ENCODE results near the gene EIF1B.

DNA sequence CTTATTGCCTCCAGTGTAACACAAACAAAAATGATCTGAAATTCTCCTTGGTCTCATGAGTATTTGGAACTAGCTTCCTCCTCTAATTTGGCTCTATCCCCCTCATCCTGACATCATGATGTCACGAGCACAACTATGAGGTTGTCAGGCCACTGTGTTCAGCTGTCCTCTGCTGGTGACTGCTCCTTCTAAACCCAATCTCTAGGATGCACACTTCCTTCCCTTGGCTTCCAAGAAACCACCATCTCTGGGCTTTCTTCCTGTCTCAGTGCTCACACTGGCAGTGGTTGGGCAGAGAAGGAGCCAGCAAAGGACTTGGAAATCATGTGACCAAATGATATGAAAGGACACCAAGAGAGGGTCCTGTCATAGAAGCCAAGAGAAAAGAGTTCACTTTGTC is 30.7 kb upstream of the EIF1B start:
- TF ChIP-seq, protein P1, sequence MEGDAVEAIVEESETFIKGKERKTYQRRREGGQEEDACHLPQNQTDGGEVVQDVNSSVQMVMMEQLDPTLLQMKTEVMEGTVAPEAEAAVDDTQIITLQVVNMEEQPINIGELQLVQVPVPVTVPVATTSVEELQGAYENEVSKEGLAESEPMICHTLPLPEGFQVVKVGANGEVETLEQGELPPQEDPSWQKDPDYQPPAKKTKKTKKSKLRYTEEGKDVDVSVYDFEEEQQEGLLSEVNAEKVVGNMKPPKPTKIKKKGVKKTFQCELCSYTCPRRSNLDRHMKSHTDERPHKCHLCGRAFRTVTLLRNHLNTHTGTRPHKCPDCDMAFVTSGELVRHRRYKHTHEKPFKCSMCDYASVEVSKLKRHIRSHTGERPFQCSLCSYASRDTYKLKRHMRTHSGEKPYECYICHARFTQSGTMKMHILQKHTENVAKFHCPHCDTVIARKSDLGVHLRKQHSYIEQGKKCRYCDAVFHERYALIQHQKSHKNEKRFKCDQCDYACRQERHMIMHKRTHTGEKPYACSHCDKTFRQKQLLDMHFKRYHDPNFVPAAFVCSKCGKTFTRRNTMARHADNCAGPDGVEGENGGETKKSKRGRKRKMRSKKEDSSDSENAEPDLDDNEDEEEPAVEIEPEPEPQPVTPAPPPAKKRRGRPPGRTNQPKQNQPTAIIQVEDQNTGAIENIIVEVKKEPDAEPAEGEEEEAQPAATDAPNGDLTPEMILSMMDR (IDR thresholded peaks at IDR 0.05), result no peak
- no peak for TF ChIP-seq POLR2A (IDR thresholded peaks at IDR 0.05)
